Central memory CD8-positive, alpha-beta T cell (primary cell): ENCODE measurements around the gene ASXL2.

Experiments
- ATAC-seq: fragments of 150-1000 bp; cut with Tn5 transposase; replicated peaks from 2 replicates; pipeline ENCODE4 v1.10.0; 2022; ENCODE audit warnings: mild to moderate bottlenecking, moderate FRiP score, moderate number of reproducible peaks; ENCODE audit not compliant: poor library complexity, severe bottlenecking; ENCODE audit errors: extremely low read depth
- DNase-seq, 2 donors: peaks; one replicate each; pipeline ENCODE4 v3.0.0; 2021; ENCODE audit warnings: low spot score in 2 of 2
- H3K27ac Mint-ChIP-seq: one replicate; pipeline ENCODE4 v1.8.0; 2022; ENCODE audit warnings: low read depth, mild to moderate bottlenecking, moderate library complexity, mixed read lengths
- H3K27me3 Mint-ChIP-seq: one replicate; pipeline ENCODE4 v1.8.0; 2022; ENCODE audit warnings: mixed read lengths
- H3K36me3 Mint-ChIP-seq: one replicate; pipeline ENCODE4 v1.8.0; 2022; ENCODE audit warnings: mild to moderate bottlenecking, moderate library complexity, mixed read lengths; ENCODE audit not compliant: insufficient read depth
- H3K4me1 Mint-ChIP-seq: one replicate; pipeline ENCODE4 v1.8.0; 2022; ENCODE audit warnings: mixed read lengths
- H3K4me3 Mint-ChIP-seq: one replicate; pipeline ENCODE4 v1.8.0; 2022; ENCODE audit warnings: mild to moderate bottlenecking, moderate library complexity, mixed read lengths
- H3K9me3 Mint-ChIP-seq: one replicate; pipeline ENCODE4 v1.8.0; 2022; ENCODE audit warnings: mixed read lengths

The ASXL2 gene

DNA sequence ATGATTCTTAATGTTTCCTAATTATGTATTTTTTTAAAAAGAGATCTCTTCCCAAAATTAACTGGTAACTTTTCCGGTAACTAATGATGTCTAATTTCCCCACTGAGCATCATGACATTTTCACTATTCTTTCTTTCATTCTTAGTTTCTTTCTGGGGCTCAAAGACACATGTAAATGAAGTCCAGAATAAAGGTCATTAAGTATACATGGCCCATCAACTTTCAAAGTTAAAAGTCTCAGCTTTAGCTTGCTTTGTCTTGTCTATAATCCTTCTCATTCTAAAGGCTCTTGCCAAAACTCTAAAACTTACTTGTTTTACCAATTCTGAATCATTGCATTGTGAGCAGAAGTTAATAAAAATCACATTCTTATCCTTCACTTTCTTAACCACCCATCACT is 53.6 kb downstream of the ASXL2 start:
- H3K27ac Mint-ChIP-seq = peak overlapping the region; percentile 20
- no peaks in the 10 kb centered on the region for H3K36me3 Mint-ChIP-seq
- peak overlapping the region; percentile 63 for H3K4me3 Mint-ChIP-seq
- no peak for DNase-seq
- ATAC-seq = no peak
- H3K4me1 Mint-ChIP-seq = peaks cover 49% of the 10 kb centered on the region
- no peaks in the 10 kb centered on the region for H3K27me3 Mint-ChIP-seq
- no peaks in the 10 kb centered on the region for H3K9me3 Mint-ChIP-seq

DNA sequence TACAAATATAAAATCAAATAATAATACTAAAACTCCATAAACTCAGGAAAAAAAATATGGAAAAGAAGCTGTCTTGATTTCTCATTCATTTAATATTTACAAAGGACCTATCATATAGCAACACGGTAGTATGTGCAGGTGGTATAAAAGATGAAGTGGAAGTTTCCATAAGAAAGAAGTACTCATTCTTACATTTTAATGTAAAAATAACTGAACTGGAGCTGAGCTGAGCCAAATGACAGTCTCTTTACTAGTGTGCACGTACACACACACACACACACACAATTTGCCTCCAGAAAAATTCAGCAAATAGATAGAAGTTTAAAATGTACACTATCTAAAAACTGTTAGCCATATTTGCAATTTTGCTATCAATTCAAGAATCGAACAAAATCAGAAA is 54.1 kb downstream of the ASXL2 start:
- peak overlapping the region; percentile 63 for H3K4me3 Mint-ChIP-seq
- no peaks in the 10 kb centered on the region for H3K9me3 Mint-ChIP-seq
- H3K4me1 Mint-ChIP-seq = peaks cover 45% of the 10 kb centered on the region
- ATAC-seq (no peak), DNase-seq (no peak)
- H3K36me3 Mint-ChIP-seq = no peaks in the 10 kb centered on the region
- no peaks in the 10 kb centered on the region for H3K27me3 Mint-ChIP-seq
- peak overlapping the region; percentile 20 for H3K27ac Mint-ChIP-seq

DNA sequence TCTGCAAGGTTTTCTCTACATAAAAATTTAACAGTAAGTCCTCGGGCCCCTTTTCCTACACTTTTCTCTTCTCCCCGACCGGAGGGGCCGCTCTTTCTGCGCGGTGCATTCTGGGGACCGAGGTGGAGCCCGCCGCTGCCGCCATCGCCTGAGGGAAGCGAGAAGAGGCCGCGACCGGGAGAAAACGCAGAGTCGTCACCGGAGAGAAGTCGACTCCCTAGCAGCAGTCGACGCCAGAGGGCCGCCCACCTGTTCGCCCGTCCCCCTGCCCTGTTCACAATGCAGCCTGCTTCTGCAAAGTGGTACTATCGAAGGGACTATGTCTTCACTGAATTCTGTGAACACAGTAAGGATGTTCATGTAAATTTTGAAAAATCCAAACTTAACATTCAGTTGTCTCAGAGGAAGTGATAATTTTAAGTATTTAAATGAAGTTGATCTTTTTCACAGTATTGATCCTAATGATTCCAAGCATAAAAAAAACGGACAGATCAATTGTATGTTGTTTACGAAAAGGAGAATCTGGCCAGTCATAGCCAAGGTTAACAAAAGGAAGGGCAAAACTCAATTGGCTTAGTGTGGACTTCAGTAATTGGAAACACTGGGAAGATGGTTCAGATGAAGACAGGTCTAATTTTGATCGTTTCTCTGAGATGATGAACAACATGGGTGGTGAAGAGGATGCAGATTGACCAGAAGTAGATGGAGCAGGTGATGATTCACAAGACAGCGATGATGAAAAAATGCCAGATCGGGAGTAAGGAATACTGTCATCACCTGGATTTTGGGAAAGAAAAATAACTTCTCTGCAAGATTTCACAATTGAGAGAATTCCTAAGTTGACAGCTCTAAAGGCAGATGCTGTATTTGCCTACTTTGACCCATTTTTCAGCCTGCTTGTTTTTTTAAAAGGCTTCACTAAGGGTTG is 55.8 kb downstream of the ASXL2 start:
- H3K27me3 Mint-ChIP-seq = no peaks in the 10 kb centered on the region
- ATAC-seq = peak; percentile 80
- H3K4me1 Mint-ChIP-seq = peaks cover 47% of the 10 kb centered on the region
- H3K36me3 Mint-ChIP-seq = peaks cover 3% of the 10 kb centered on the region
- peak overlapping the region; percentile 80 for H3K4me3 Mint-ChIP-seq
- no peaks in the 10 kb centered on the region for H3K9me3 Mint-ChIP-seq
- peak; percentile 42 to 46 for DNase-seq
- H3K27ac Mint-ChIP-seq = peak overlapping the region; percentile 94

- no peak for DNase-seq
- Mint-ChIP-seq H3K36me3 (peaks cover 6% of the 10 kb centered on the region), H3K4me1 (peaks cover 54% of the 10 kb centered on the region), H3K4me3 (peak overlapping the region; percentile 80), H3K9me3 (no peaks in the 10 kb centered on the region), H3K27me3 (no peaks in the 10 kb centered on the region), H3K27ac (peak overlapping the region; percentile 94)
- ATAC-seq = no peak
Measured at GRCh38 chr2:25821225-25822056, 56.8 kb downstream of the ASXL2 start.

- DNase-seq (no peak), ATAC-seq (no peak)
- peaks cover 50% of the 10 kb centered on the region for H3K4me1 Mint-ChIP-seq
- H3K27ac Mint-ChIP-seq = no peak overlapping the region
- H3K27me3 Mint-ChIP-seq = no peaks in the 10 kb centered on the region
- peaks cover 12% of the 10 kb centered on the region for H3K36me3 Mint-ChIP-seq
- H3K4me3 Mint-ChIP-seq = no peak overlapping the region
- H3K9me3 Mint-ChIP-seq = no peaks in the 10 kb centered on the region
Measured at GRCh38 chr2:25819597-25820039, 58.7 kb downstream of the ASXL2 start.

DNA sequence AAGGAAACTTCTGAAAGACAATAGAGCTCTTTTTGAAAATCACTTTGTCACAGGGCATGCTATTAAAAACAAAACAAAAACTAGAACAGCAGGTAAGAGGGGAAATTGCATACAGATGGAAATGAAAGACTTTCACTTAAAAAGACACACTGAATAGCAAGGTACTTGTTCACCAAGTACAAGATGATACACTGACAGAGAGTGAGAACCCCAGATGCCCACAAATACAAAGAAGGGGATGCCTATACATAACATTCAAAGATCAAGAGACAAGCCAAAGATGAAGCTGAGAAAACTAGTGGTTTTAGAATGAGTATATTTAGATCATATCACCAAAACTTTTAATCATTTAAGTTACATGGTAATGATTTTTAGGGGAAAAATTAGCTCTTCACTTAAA is 60.7 kb downstream of the ASXL2 start:
- ATAC-seq (peak; percentile 13), DNase-seq (no peak)
- Mint-ChIP-seq H3K4me3 (no peak overlapping the region), H3K36me3 (peaks cover 12% of the 10 kb centered on the region), H3K9me3 (no peaks in the 10 kb centered on the region), H3K27ac (no peak overlapping the region), H3K27me3 (no peaks in the 10 kb centered on the region), H3K4me1 (peaks cover 54% of the 10 kb centered on the region)

GRCh38 chr2:25817006-25817405 is 61.3 kb downstream of the ASXL2 start:
- peaks cover 12% of the 10 kb centered on the region for H3K36me3 Mint-ChIP-seq
- no peaks in the 10 kb centered on the region for H3K9me3 Mint-ChIP-seq
- peaks cover 49% of the 10 kb centered on the region for H3K4me1 Mint-ChIP-seq
- DNase-seq (no peak), ATAC-seq (no peak)
- peak overlapping the region; percentile 55 for H3K27ac Mint-ChIP-seq
- H3K27me3 Mint-ChIP-seq = no peaks in the 10 kb centered on the region
- H3K4me3 Mint-ChIP-seq = no peak overlapping the region

- H3K4me1 Mint-ChIP-seq = peaks cover 43% of the 10 kb centered on the region
- peaks cover 12% of the 10 kb centered on the region for H3K36me3 Mint-ChIP-seq
- ATAC-seq (no peak), DNase-seq (no peak)
- no peaks in the 10 kb centered on the region for H3K9me3 Mint-ChIP-seq
- H3K4me3 Mint-ChIP-seq = peak overlapping the region; percentile 34
- peak overlapping the region; percentile 55 for H3K27ac Mint-ChIP-seq
- no peaks in the 10 kb centered on the region for H3K27me3 Mint-ChIP-seq
Measured at GRCh38 chr2:25816249-25816648, 62.0 kb downstream of the ASXL2 start.

- H3K27ac Mint-ChIP-seq = no peak overlapping the region
- peaks cover 55% of the 10 kb centered on the region for H3K4me1 Mint-ChIP-seq
- DNase-seq = no peak
Measured at GRCh38 chr2:25814681-25815080, 63.6 kb downstream of the ASXL2 start.

DNA sequence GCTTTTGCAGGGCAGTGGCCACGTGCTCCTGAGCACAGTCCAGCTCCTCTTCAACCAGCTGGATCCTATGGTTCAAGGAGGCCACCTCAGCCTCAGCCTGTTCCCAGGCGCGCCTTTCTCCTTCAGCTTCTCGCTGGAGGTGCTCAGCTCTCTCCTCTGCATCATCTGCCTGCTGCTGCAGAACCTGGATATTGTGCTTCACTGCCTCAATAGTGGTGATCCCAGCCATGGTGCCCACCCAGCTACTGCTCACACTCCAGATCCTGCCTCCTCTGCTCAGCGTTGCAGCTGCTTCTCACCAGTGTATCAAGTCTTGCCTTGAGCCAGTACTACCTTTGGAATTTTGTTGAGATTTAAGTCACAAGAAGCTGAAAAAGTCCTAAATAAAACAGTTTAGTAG is 67.9 kb downstream of the ASXL2 start:
- no peak for ATAC-seq
- H3K27ac Mint-ChIP-seq = peak overlapping the region; percentile 66

More at GRCh38 chr2:25814681-25815080, 63.6 kb downstream of the ASXL2 start:
- Mint-ChIP-seq H3K36me3 (peaks cover 12% of the 10 kb centered on the region), H3K27me3 (no peaks in the 10 kb centered on the region), H3K9me3 (no peaks in the 10 kb centered on the region), H3K4me3 (no peak overlapping the region)
- no peak for ATAC-seq

DNA sequence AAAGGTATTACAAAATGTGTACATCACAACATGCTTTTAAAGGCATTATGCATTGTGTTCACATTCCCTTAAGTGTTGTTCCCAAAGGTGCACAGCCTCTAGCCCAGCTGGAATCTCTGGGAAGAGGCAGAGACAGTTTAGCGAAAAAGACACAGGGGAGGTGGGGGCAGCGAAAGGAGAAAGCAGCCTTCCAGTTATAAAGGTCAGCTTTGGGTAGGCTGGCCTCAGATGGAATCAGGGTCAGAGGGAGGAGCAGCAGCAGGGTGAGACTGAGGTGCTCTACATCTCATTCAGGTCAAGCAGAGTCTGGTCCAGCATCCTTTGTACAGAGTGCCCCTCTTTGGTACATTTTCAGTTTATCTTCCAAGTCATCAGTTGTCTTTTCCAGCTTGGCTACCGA is 68.6 kb downstream of the ASXL2 start:
- no peak overlapping the region for H3K27ac Mint-ChIP-seq
- no peaks in the 10 kb centered on the region for H3K9me3 Mint-ChIP-seq
- peaks cover 24% of the 10 kb centered on the region for H3K4me1 Mint-ChIP-seq

More for the DNA sequence above, 67.9 kb downstream of the ASXL2 start:
- Mint-ChIP-seq H3K4me3 (no peak overlapping the region), H3K9me3 (no peaks in the 10 kb centered on the region), H3K36me3 (peaks cover 5% of the 10 kb centered on the region), H3K27me3 (no peaks in the 10 kb centered on the region), H3K4me1 (peaks cover 30% of the 10 kb centered on the region)
- no peak for DNase-seq

GRCh38 chr2:25808006-25808383 is 70.3 kb downstream of the ASXL2 start:
- H3K4me1 Mint-ChIP-seq = peaks cover 18% of the 10 kb centered on the region
- H3K27me3 Mint-ChIP-seq = no peaks in the 10 kb centered on the region
- ATAC-seq = no peak
- no peak overlapping the region for H3K4me3 Mint-ChIP-seq
- no peak for DNase-seq
- no peaks in the 10 kb centered on the region for H3K9me3 Mint-ChIP-seq
- H3K36me3 Mint-ChIP-seq = peaks cover 22% of the 10 kb centered on the region
- no peak overlapping the region for H3K27ac Mint-ChIP-seq

More for the DNA sequence above, 68.6 kb downstream of the ASXL2 start:
- DNase-seq = no peak
- no peak for ATAC-seq
- Mint-ChIP-seq H3K27me3 (no peaks in the 10 kb centered on the region), H3K36me3 (peaks cover 9% of the 10 kb centered on the region), H3K4me3 (no peak overlapping the region)
